SK-N-SH (cell line): ENCODE measurements around the gene FABP7. TPM values are rescaled to one million over a fixed set of nuclear protein-coding genes. Genes with fewer than 3 reads are reported as not detected.
"Not testable (repeated sequence)": the region's sequence is repeated elsewhere in the genome, so short reads cannot be mapped to it uniquely, and the experiment has no call there.

Experiments
- CTCF ChIA-PET: fragments of 300-600, 350-600 bp; formaldehyde crosslinking; extraction: SDS; loops from one replicate; lab custom pipeline; 2021; lab: Yijun Ruan, JAX
- POLR2A ChIA-PET: fragments of 350-600 bp; sonication (Branson Sonifier 250); formaldehyde crosslinking; extraction: SDS; loops from one replicate; lab custom pipeline; 2020; ENCODE audit warnings: antibody characterized with exemption, inconsistent platforms; lab: Yijun Ruan, JAX
- DNase-seq: peaks from one replicate; pipeline ENCODE4 v3.0.0; 2012
- H2AFZ ChIP-seq: fragments of 200-600 bp; sonication (generic); 2 replicates; pipeline ENCODE4 v1.8.1; 2016; ENCODE audit warnings: antibody characterized with exemption, mild to moderate bottlenecking, low read depth
- H3F3A ChIP-seq: fragments of 200-600 bp; sonication (generic); replicated peaks from 2 replicates; pipeline ENCODE3; 2016; ENCODE audit warnings: antibody characterized with exemption, mild to moderate bottlenecking; ENCODE audit not compliant: insufficient read depth
- H3K27ac ChIP-seq, 2 experiments: fragments of 200-500 bp in 1 of 2; fragments of 200-600 bp in 1 of 2; sonication (Bioruptor generic) in 1 of 2; sonication (generic), shearing (Covaris generic) in 1 of 2; 2 replicates each; pipeline versions ENCODE4 v1.5.1 to v1.6.1; 2014 to 2016; ENCODE audit warnings: low read depth in 2 of 2, inconsistent platforms in 1 of 2, low read length in 1 of 2, mild to moderate bottlenecking in 1 of 2, mixed read lengths in 1 of 2
- H3K27me3 ChIP-seq: fragments of 200-600 bp; sonication (generic), shearing (Covaris generic); 2 replicates; pipeline ENCODE4 v1.6.1; 2016; ENCODE audit warnings: mixed run types; ENCODE audit not compliant: insufficient read depth
- H3K36me3 ChIP-seq, 2 experiments: fragments of 200-500 bp in 1 of 2; fragments of 200-600 bp in 1 of 2; sonication (Bioruptor generic) in 1 of 2; sonication (generic) in 1 of 2; replicated peaks in 1 of 2; 2 replicates each; pipeline versions ENCODE3 to v1.5.1; 2014 to 2016; ENCODE audit warnings: low read length in 1 of 2, mild to moderate bottlenecking in 1 of 2; ENCODE audit not compliant: insufficient read depth in 2 of 2, control insufficient read depth in 1 of 2
- H3K4me1 ChIP-seq, 2 experiments: fragments of 200-500 bp in 1 of 2; fragments of 200-600 bp in 1 of 2; sonication (Bioruptor generic) in 1 of 2; sonication (generic), shearing (Covaris generic) in 1 of 2; 2 replicates each; pipeline versions ENCODE4 v1.5.1 to v1.6.1; 2014 to 2016; ENCODE audit warnings: low read depth in 1 of 2, low read length in 1 of 2, mixed run types in 1 of 2; ENCODE audit not compliant: insufficient read depth in 2 of 2, control insufficient read depth in 1 of 2
- H3K4me2 ChIP-seq: fragments of 200-600 bp; sonication (generic), shearing (Covaris generic); 2 replicates; pipeline ENCODE4 v1.6.1; 2017; ENCODE audit warnings: mixed run types
- H3K4me3 ChIP-seq, 2 experiments: fragments of 200-500 bp in 1 of 2; fragments of 200-600 bp in 1 of 2; sonication (Bioruptor generic) in 1 of 2; sonication (generic), shearing (Covaris generic) in 1 of 2; 2 replicates each; pipeline versions ENCODE4 v1.5.1 to v1.8.1; 2014 to 2016; ENCODE audit warnings: low read depth in 2 of 2, inconsistent platforms in 1 of 2, low read length in 1 of 2, mild to moderate bottlenecking in 1 of 2, mixed read lengths in 1 of 2, moderate library complexity in 1 of 2
- H3K79me2 ChIP-seq: fragments of 200-600 bp; sonication (generic); 2 replicates; pipeline ENCODE4 v1.8.1; 2017; ENCODE audit warnings: mild to moderate bottlenecking; ENCODE audit not compliant: insufficient read depth
- H3K9ac ChIP-seq: fragments of 200-600 bp; sonication (generic); 2 replicates; pipeline ENCODE4 v1.6.1; 2017; ENCODE audit warnings: mixed run types
- H3K9me2 ChIP-seq: fragments of 200-600 bp; sonication (generic); 2 replicates; pipeline ENCODE4 v1.6.1; 2017; ENCODE audit warnings: mixed run types
- H3K9me3 ChIP-seq: fragments of 200-600 bp; sonication (generic); 2 replicates; pipeline ENCODE4 v1.6.1; 2017; ENCODE audit warnings: mixed run types, mild to moderate bottlenecking, moderate library complexity
- H4K20me1 ChIP-seq: fragments of 200-600 bp; sonication (generic); 2 replicates; pipeline ENCODE4 v1.6.1; 2017; ENCODE audit warnings: mild to moderate bottlenecking, mixed run types; ENCODE audit not compliant: insufficient read depth
- CTCF ChIP-seq: fragments of 200-600 bp; sonication (generic); IDR thresholded peaks from 2 replicates; pipeline ENCODE4 v1.6.1; 2017; ENCODE audit warnings: antibody characterized with exemption, mild to moderate bottlenecking, moderate library complexity
- ELF1 ChIP-seq: IDR thresholded peaks from 2 replicates; pipeline ENCODE4 v1.4.0; 2012
- FOSL2 ChIP-seq: IDR thresholded peaks from 2 replicates; pipeline ENCODE4 v1.4.0; 2012; ENCODE audit warnings: low read depth, mild to moderate bottlenecking, moderate library complexity, borderline replicate concordance
- MXI1 ChIP-seq: IDR thresholded peaks from 2 replicates; pipeline ENCODE4 v1.6.1; 2012; ENCODE audit warnings: mild to moderate bottlenecking, low read depth, low read length, improper control_type of control experiment
- PBX3 ChIP-seq: IDR thresholded peaks from 2 replicates; pipeline ENCODE4; 2012
- POLR2AphosphoS5 ChIP-seq: IDR thresholded peaks from 2 replicates; pipeline ENCODE4 v1.6.1; 2012; ENCODE audit warnings: low read depth, low read length
- RAD21 ChIP-seq: IDR thresholded peaks from 2 replicates; pipeline ENCODE4 v1.6.1; 2012; ENCODE audit warnings: mild to moderate bottlenecking, low read length
- RFX5 ChIP-seq: IDR thresholded peaks from 2 replicates; pipeline ENCODE4 v1.6.1; 2012; ENCODE audit warnings: mild to moderate bottlenecking, improper control_type of control experiment, low read length
- SIN3A ChIP-seq: IDR thresholded peaks from 2 replicates; pipeline ENCODE4 v1.6.1; 2012; ENCODE audit warnings: low read depth, mild to moderate bottlenecking, low read length, moderate library complexity, borderline replicate concordance
- SMC3 ChIP-seq: IDR thresholded peaks from 2 replicates; pipeline ENCODE4 v1.6.1; 2012; ENCODE audit warnings: low read depth, low read length, improper control_type of control experiment
- USF2 ChIP-seq: fragments of 150-350 bp; IDR thresholded peaks from 2 replicates; pipeline ENCODE4 v1.6.1; 2017; ENCODE audit warnings: antibody characterized with exemption, low read length, low read depth, borderline replicate concordance
- WGBS: methylation state at CpG from one replicate; pipeline ENCODE4 v1.1.6; 2017; ENCODE audit warnings: low lambda C conversion rate; 5-methylcytosine and 5-hydroxymethylcytosine counted together
- polyA plus RNA-seq, 3 experiments: library from polyadenylated mRNA; depleted of rRNA; stranded (reverse); fragments of >200 nt; gene quantifications; 2 replicates each; pipeline ENCODE4 v1.2.3, GENCODE V29; 2012

Gene FABP7
- polyA plus RNA-seq, 1 of the 3 experiments (the other 2 are of a cell fraction): not detected

- DNase-seq: no peak
- TF ChIP-seq ELF1: no peak
- TF ChIP-seq USF2: no peak
- TF ChIP-seq POLR2AphosphoS5: no peak
- TF ChIP-seq FOSL2: no peak
- no peak for TF ChIP-seq SMC3
- no peak for TF ChIP-seq SIN3A
- no peak for TF ChIP-seq MXI1
- no peak for TF ChIP-seq PBX3
- no peak for TF ChIP-seq CTCF
- no peak for TF ChIP-seq RFX5
- POLR2A ChIA-PET: no interaction called here
- CTCF ChIA-PET: interaction anchor here (1.9 to 3.1 kb wide), 2 partner anchors 10 to 99 kb away, joined by 8 to 20 read pairs; no protein-coding TSS in a partner anchor
- H3K27ac ChIP-seq: no peak overlapping the region
- H3K4me3 ChIP-seq: no peak overlapping the region
- no peaks in the 10 kb centered on the region for H3K9me2 ChIP-seq
- 0% methylated on average over 2 of the region's 2 CpGs for WGBS
- H3K9ac ChIP-seq: no peak overlapping the region
- peaks cover 17% of the 10 kb centered on the region; the same call in 1 of the 2 replicates for H3K27me3 ChIP-seq
- H3K36me3 ChIP-seq: no peaks in the 10 kb centered on the region
- H2AFZ ChIP-seq: no peak overlapping the region
- peaks cover 0 to 5% of the 10 kb centered on the region in 2 experiments; a peak in 1 of 4 replicates for H3K4me1 ChIP-seq
- no peaks in the 10 kb centered on the region for H4K20me1 ChIP-seq
- no peaks in the 10 kb centered on the region for H3F3A ChIP-seq
- no peaks in the 10 kb centered on the region for H3K79me2 ChIP-seq
- no peaks in the 10 kb centered on the region for H3K9me3 ChIP-seq
- H3K4me2 ChIP-seq: no peak overlapping the region
Observed at GRCh38 chr6:122740936-122741335, 38.6 kb upstream of the FABP7 start.

GRCh38 chr6:122744247-122744646 lies 35.3 kb upstream of the FABP7 start:
- H3K36me3 ChIP-seq, DNase-seq, H3K79me2 ChIP-seq, H3K9me3 ChIP-seq, POLR2A ChIA-PET, H3K27ac ChIP-seq, H3K4me1 ChIP-seq, H4K20me1 ChIP-seq, H3K4me2 ChIP-seq, H3K9ac ChIP-seq, H2AFZ ChIP-seq, H3K4me3 ChIP-seq, H3K9me2 ChIP-seq, H3F3A ChIP-seq: not testable (repeated sequence)
- WGBS: 35% methylated on average over 8 of the region's 8 CpGs
- TF ChIP-seq RAD21 (peak; percentile 31), CTCF (peak; percentile 38)
- CTCF ChIA-PET: interaction anchor here (1.0 to 2.6 kb wide), 3 partner anchors 12 to 95 kb away, joined by 3 to 9 read pairs (median 3); no protein-coding TSS in a partner anchor
- H3K27me3 ChIP-seq: peaks cover 16% of the 10 kb centered on the region; the same call in 1 of the 2 replicates

GRCh38 chr6:122744856-122745255 lies 34.7 kb upstream of the FABP7 start:
- H3K36me3 ChIP-seq, H3K4me2 ChIP-seq, H3K79me2 ChIP-seq, DNase-seq, H3K4me1 ChIP-seq, H3K9me2 ChIP-seq, H3F3A ChIP-seq, H3K27ac ChIP-seq, H4K20me1 ChIP-seq, H3K4me3 ChIP-seq, H3K9ac ChIP-seq, POLR2A ChIA-PET, H3K9me3 ChIP-seq, H2AFZ ChIP-seq: not testable (repeated sequence)
- peaks cover 16% of the 10 kb centered on the region; the same call in 1 of the 2 replicates for H3K27me3 ChIP-seq
- CTCF ChIA-PET: interaction anchor here (1.0 to 2.6 kb wide), 4 partner anchors 12 to 117 kb away, joined by 3 to 9 read pairs (median 3); no protein-coding TSS in a partner anchor
- WGBS: 39% methylated on average over 3 of the region's 3 CpGs
